ENCODE measurements around the gene NFIA.

DNA sequence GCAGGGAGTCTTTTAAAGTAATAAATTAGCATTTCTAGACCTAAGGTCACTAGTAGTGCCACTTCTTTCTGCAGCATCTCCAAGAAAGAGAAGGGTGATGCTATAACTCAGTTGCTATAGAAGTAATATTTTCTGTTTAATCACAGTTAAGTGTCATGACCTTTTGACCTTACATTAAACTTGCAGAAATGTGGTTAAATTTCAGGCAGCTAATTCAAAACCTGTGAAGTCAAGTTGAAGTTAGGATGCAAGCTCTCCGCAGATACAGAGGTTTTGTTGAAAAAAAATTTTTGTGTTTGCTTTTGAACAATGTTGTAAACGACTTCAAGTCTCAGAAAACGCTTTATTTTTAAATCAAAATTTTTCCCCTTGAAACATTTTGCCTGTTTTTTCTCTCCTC lies 193.9 kb downstream of the NFIA start:
- TF ChIP-seq, protein P1, sequence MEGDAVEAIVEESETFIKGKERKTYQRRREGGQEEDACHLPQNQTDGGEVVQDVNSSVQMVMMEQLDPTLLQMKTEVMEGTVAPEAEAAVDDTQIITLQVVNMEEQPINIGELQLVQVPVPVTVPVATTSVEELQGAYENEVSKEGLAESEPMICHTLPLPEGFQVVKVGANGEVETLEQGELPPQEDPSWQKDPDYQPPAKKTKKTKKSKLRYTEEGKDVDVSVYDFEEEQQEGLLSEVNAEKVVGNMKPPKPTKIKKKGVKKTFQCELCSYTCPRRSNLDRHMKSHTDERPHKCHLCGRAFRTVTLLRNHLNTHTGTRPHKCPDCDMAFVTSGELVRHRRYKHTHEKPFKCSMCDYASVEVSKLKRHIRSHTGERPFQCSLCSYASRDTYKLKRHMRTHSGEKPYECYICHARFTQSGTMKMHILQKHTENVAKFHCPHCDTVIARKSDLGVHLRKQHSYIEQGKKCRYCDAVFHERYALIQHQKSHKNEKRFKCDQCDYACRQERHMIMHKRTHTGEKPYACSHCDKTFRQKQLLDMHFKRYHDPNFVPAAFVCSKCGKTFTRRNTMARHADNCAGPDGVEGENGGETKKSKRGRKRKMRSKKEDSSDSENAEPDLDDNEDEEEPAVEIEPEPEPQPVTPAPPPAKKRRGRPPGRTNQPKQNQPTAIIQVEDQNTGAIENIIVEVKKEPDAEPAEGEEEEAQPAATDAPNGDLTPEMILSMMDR (conservative IDR thresholded peaks at IDR 0.05 in 1 of 2, IDR thresholded peaks at IDR 0.05 in 1 of 2; ENCODE audit: low read depth in 1 of 2, low read length in 2 of 2) = no peak
- TF ChIP-seq EZH2 (IDR thresholded peaks at IDR 0.05; ENCODE audit: low read length, missing control alignments) = no peak

All from fibroblast of lung (primary cell).